GM18520 (cell line): ENCODE data around the gene IPP.
"Not testable (repeated sequence)": the region's sequence is repeated elsewhere in the genome, so short reads cannot be mapped to it uniquely, and the experiment has no call there.

Experiments
- ATAC-seq: cut with Tn5 transposase; IDR thresholded peaks from one replicate; pipeline ENCODE4 v1.9.1; 2021; ENCODE audit not compliant: unreplicated experiment

The IPP gene

GRCh38 chr1:45746922-45747321 lies 3.5 kb downstream of the IPP start:
- ATAC-seq: no peak

GRCh38 chr1:45739641-45740156 lies 10.8 kb downstream of the IPP start:
- not testable (repeated sequence) for ATAC-seq

GRCh38 chr1:45739137-45739536 lies 11.3 kb downstream of the IPP start:
- no peak for ATAC-seq

GRCh38 chr1:45730780-45731319 lies 19.6 kb downstream of the IPP start:
- no peak for ATAC-seq

GRCh38 chr1:45730075-45730779 lies 20.2 kb downstream of the IPP start:
- no peak for ATAC-seq

GRCh38 chr1:45726007-45726406 lies 24.4 kb downstream of the IPP start:
- not testable (repeated sequence) for ATAC-seq

- no peak for ATAC-seq
Observed at GRCh38 chr1:45723248-45723930, 27.1 kb downstream of the IPP start.

GRCh38 chr1:45722809-45723208 lies 27.6 kb downstream of the IPP start:
- no peak for ATAC-seq

- ATAC-seq: no peak
Observed at GRCh38 chr1:45721207-45721606, 29.2 kb downstream of the IPP start.

GRCh38 chr1:45718289-45718688 lies 32.2 kb downstream of the IPP start:
- no peak for ATAC-seq

GRCh38 chr1:45717386-45717785 lies 33.1 kb downstream of the IPP start:
- not testable (repeated sequence) for ATAC-seq

GRCh38 chr1:45716700-45717099 lies 33.8 kb downstream of the IPP start:
- no peak for ATAC-seq

- ATAC-seq: no peak
Observed at GRCh38 chr1:45713711-45714110, 36.7 kb downstream of the IPP start.

GRCh38 chr1:45704637-45705036 lies 45.8 kb downstream of the IPP start:
- no peak for ATAC-seq

GRCh38 chr1:45694823-45695222 lies 55.6 kb downstream of the IPP start:
- ATAC-seq: no peak

- ATAC-seq: not testable (repeated sequence)
Observed at GRCh38 chr1:45693811-45694210, 56.6 kb downstream of the IPP start.

GRCh38 chr1:45687754-45688740 lies 62.4 kb downstream of the IPP start, which contains the start of gene TMEM69:
TSS of gene TMEM69 (plus strand) at chr1:45688181. CDS start at chr1:45691069, 2,888 bp downstream.
- ATAC-seq: no peak

GRCh38 chr1:45687014-45687753 lies 63.3 kb downstream of the IPP start:
- peak; percentile 77 for ATAC-seq

GRCh38 chr1:45686288-45687013 lies 64.0 kb downstream of the IPP start, which contains the start of gene GPBP1L1:
TSS of gene GPBP1L1 (minus strand) at chr1:45686533. CDS start at chr1:45659087, 27,446 bp downstream.
- ATAC-seq: peak; percentile 35

- no peak for ATAC-seq
Observed at GRCh38 chr1:45686015-45686287, 64.5 kb downstream of the IPP start.
